ENCODE measurements around the gene KRT6B.

DNA sequence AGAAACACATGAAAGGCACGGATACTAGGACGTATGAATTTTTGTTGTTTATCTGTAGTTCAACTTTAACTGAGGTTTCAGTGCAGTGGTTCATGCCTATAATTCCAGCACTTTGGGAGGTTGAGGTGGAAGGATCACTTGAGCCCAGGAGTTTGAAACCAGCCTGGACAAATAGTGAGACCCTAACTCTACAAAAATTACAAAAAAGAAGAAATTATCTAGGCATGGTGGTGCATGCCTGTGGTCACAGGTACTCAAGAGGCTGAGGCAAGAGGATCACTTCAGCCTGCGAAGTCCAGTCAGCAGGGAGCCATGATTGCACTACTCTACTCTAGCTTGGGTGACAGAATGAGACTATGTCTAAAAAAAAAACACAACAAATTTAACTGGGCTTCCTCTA, 8.0 kb downstream of the KRT6B start:
- TF ChIP-seq, protein P1, sequence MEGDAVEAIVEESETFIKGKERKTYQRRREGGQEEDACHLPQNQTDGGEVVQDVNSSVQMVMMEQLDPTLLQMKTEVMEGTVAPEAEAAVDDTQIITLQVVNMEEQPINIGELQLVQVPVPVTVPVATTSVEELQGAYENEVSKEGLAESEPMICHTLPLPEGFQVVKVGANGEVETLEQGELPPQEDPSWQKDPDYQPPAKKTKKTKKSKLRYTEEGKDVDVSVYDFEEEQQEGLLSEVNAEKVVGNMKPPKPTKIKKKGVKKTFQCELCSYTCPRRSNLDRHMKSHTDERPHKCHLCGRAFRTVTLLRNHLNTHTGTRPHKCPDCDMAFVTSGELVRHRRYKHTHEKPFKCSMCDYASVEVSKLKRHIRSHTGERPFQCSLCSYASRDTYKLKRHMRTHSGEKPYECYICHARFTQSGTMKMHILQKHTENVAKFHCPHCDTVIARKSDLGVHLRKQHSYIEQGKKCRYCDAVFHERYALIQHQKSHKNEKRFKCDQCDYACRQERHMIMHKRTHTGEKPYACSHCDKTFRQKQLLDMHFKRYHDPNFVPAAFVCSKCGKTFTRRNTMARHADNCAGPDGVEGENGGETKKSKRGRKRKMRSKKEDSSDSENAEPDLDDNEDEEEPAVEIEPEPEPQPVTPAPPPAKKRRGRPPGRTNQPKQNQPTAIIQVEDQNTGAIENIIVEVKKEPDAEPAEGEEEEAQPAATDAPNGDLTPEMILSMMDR (conservative IDR thresholded peaks at IDR 0.05; ENCODE audit: low read depth, low read length) = no peak
- no peak for TF ChIP-seq EZH2 (IDR thresholded peaks at IDR 0.05; ENCODE audit: borderline replicate concordance, low read depth, low read length, poor library complexity, severe bottlenecking)
